Measurements from ENCODE around the gene LRGUK. TPM values are rescaled to one million over a fixed set of nuclear protein-coding genes. Genes with fewer than 3 reads are reported as not detected.

Gene LRGUK
- total and polyA plus RNA-seq, 2 donors from 2014 or later, result 0.19 to 3.8 TPM

- DNase-seq (peak in 2 of 5 donors; percentile 24 to 51), FAIRE-seq (peak; percentile 39)
- H3K9me3 ChIP-seq (ENCODE audit: control insufficient read depth in 2 of 3, insufficient read depth in 1 of 3, low read length in 3 of 3), result no peaks in the 10 kb centered on the region
- no peaks in the 10 kb centered on the region for H3K27me3 ChIP-seq (ENCODE audit: control insufficient read depth, insufficient read depth, low read length)
- no peak for TF ChIP-seq CTCF (IDR thresholded peaks at IDR 0.05; ENCODE audit: borderline replicate concordance, extremely low read depth, insufficient read depth)
- peaks cover 6 to 43% (median 25%) of the 10 kb centered on the region in 3 donors for H3K36me3 ChIP-seq (ENCODE audit: control insufficient read depth in 2 of 3, insufficient read depth in 3 of 3, low read length in 3 of 3)
- H3K9ac ChIP-seq (ENCODE audit: low read length in 3 of 3), result no peak overlapping the region
- H3K4me1 ChIP-seq (ENCODE audit: control insufficient read depth in 2 of 3, insufficient read depth in 2 of 3, low read depth in 1 of 3, low read length in 3 of 3), result peaks cover 0 to 12% (median 2%) of the 10 kb centered on the region in 3 donors
- no peak overlapping the region for H3K4me3 ChIP-seq (ENCODE audit: low read length in 3 of 3)
- intact Hi-C loops (cut with DNase I), result no loop called here
- H3K27ac ChIP-seq (ENCODE audit: low read depth in 2 of 2, low read length in 2 of 2), result peak overlapping the region in 1 of 2 donors; percentile 33
These were observed 172.0 kb downstream of the LRGUK start for GRCh38 chr7:134298902-134299683.

- DNase-seq, result no peak
- FAIRE-seq, result no peak
- Histone ChIP-seq H3K4me3 (ENCODE audit: low read length in 3 of 3) (no peak overlapping the region), H3K4me1 (ENCODE audit: control insufficient read depth in 2 of 3, insufficient read depth in 2 of 3, low read depth in 1 of 3, low read length in 3 of 3) (peaks cover 0 to 12% (median 2%) of the 10 kb centered on the region in 3 donors), H3K27ac (ENCODE audit: low read depth in 2 of 2, low read length in 2 of 2) (no peak overlapping the region), H3K36me3 (ENCODE audit: control insufficient read depth in 2 of 3, insufficient read depth in 3 of 3, low read length in 3 of 3) (peaks cover 8 to 40% (median 16%) of the 10 kb centered on the region in 3 donors), H3K27me3 (ENCODE audit: control insufficient read depth, insufficient read depth, low read length) (no peaks in the 10 kb centered on the region), H3K9me3 (ENCODE audit: control insufficient read depth in 2 of 3, insufficient read depth in 1 of 3, low read length in 3 of 3) (no peaks in the 10 kb centered on the region), H3K9ac (ENCODE audit: low read length in 3 of 3) (no peak overlapping the region)
- intact Hi-C loops (cut with DNase I), result no loop called here
- TF ChIP-seq CTCF (IDR thresholded peaks at IDR 0.05; ENCODE audit: borderline replicate concordance, extremely low read depth, insufficient read depth), result no peak
These were observed 173.8 kb downstream of the LRGUK start for GRCh38 chr7:134300988-134301387.

- FAIRE-seq, result no peak
- no peaks in the 10 kb centered on the region for H3K9me3 ChIP-seq (ENCODE audit: control insufficient read depth in 2 of 3, insufficient read depth in 1 of 3, low read length in 3 of 3)
- no peaks in the 10 kb centered on the region for H3K27me3 ChIP-seq (ENCODE audit: control insufficient read depth, insufficient read depth, low read length)
- peaks cover 4 to 43% (median 14%) of the 10 kb centered on the region in 3 donors for H3K36me3 ChIP-seq (ENCODE audit: control insufficient read depth in 2 of 3, insufficient read depth in 3 of 3, low read length in 3 of 3)
- intact Hi-C loops (cut with DNase I), result no loop called here
- no peak for DNase-seq
- H3K27ac ChIP-seq (ENCODE audit: low read depth in 2 of 2, low read length in 2 of 2), result peak overlapping the region in 1 of 2 donors; percentile 21
- peaks cover 0 to 12% (median 2%) of the 10 kb centered on the region in 3 donors for H3K4me1 ChIP-seq (ENCODE audit: control insufficient read depth in 2 of 3, insufficient read depth in 2 of 3, low read depth in 1 of 3, low read length in 3 of 3)
- no peak overlapping the region for H3K9ac ChIP-seq (ENCODE audit: low read length in 3 of 3)
- no peak for TF ChIP-seq CTCF (IDR thresholded peaks at IDR 0.05; ENCODE audit: borderline replicate concordance, extremely low read depth, insufficient read depth)
- H3K4me3 ChIP-seq (ENCODE audit: low read length in 3 of 3), result no peak overlapping the region
These were observed 174.5 kb downstream of the LRGUK start for GRCh38 chr7:134301592-134301991.

All from kidney (tissue), 14 donors.